ENCODE results near the gene RBM48. TPM values are rescaled to one million over a fixed set of nuclear protein-coding genes. Genes with fewer than 3 reads are reported as not detected.
"Not testable (repeated sequence)": the region's sequence is repeated elsewhere in the genome, so short reads cannot be mapped to it uniquely, and the experiment has no call there.

The RBM48 gene
- total RNA-seq, 1 donor from 2014 or later, result 8.0 TPM

DNA sequence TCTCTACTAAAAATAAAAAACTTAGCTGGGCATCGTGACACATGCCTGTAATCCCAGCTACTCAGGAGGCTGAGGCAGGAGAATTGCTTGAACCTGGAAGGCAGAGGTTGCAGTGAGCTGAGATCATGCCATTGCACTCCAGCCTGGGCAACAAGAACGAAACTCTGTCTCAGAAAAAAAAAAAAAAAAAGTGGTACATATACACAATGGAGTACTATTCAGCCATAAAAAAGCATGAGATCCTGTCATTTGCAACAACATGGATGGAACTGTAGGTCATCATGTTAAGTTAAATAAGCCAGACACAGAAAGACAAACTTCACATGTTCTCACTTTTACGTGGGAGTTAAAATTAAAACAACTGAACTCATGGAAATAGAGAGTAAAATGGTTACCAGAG, 14.9 kb downstream of the RBM48 start:
- not testable (repeated sequence) for DNase-seq (ENCODE audit: low spot score)

DNA sequence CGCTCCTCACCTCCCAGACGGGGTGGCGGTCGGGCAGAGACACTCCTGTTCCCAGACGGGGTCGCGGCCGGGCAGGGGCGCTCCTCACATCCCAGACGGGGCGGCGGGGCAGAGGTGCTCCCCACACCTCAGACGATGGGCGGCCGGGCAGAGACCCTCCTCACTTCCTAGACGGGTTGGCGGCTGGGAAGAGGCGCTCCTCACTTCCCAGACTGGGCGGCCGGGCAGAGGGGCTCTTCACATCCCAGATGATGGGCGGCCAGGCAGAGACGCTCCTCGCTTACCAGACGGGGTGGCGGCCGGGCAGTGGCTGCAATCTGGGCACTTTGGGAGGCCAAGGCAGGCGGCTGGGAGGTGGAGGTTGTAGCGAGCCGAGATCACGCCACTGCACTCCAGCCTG, 16.5 kb downstream of the RBM48 start:
- not testable (repeated sequence) for DNase-seq (ENCODE audit: low spot score)

DNA sequence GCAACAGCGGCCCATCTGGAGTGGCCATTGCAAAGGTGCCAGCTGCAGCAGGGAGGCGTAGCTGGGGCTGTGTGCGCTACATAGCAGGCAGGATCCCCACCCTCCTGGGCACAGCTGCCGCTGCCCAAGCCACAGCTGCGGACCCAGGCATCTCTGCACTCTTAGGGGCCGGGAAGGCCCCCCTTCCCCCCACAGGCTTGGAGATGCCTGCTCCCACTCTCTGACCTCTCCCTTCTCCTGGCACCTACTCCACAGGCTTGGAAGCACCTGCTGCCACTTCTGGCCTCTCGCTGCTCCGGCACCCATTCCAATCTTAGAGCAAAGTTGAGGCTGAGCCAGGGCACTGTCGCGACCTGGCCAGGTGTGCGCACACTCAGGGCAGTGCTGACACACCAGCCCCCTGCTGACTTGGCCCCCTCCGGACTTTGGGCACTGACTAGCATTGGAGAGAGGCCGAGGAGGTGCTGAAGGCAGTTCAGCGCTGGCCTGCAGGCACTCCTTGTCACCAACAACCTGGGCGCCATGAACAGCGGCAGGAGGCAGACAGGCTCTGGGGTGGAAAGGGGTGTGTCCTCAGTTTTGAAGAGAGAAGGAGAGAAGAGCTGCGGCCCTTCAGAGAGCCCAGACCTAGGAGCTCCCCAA, 18.4 kb downstream of the RBM48 start:
- no peak for DNase-seq (ENCODE audit: low spot score)

DNA sequence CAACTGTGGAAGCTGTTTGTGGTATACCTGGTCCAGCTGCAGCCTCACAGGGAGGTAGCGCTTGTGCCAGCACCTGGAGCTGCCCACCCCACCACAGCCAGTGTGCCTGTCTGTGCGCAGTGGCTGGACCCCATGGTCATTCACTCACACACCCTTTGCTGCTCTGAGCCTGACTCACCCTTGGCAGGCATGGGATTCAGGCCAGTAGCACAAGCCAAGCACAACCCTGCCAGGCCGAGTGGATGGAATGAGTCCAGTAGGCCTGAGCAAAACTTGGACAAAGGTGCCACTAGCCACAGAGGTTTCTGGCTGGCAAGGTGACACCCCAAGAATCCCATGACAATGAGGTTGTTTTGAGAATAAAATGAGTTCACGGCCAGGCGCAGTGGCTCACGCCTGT, 19.0 kb downstream of the RBM48 start:
- no peak for DNase-seq (ENCODE audit: low spot score)

DNA sequence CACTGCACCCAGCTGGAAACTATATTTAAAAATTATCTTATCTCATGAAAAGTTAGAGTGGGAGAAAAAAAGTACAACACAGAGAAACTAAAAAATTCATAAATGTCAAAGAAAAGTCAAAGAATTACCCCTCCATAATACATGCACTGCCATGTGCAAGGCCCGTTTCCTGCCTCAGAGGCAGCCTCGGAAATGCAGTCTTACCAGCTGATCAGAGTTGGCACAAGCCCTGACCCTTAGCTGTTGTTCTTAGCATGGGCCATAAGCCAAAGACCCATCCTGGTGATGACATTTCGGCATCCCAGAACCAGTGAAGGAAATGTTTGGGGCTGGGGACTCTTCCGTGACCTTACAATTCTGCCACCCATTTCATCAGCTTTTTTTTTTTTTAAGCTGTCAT, 21.6 kb downstream of the RBM48 start:
- DNase-seq (ENCODE audit: low spot score), result no peak

DNA sequence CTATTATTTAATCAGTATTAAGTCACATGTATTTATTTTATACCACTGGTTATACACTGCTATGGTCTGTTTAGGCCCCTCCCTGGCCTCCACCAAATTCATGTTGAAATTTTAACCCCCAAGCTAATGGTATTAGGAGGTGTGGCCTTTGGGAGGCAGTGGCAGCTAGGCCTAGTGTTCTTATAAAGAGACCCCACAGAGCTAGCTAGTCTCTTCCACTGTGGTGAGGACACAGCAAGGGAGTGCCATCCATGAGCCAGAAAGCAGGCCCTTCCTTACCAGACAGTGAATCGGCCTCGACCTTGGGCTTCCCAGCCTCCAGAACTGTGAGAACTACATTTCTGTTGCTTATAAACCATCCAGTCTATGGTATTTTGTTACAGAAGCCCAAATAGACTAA, 28.7 kb downstream of the RBM48 start:
- DNase-seq (ENCODE audit: low spot score), result no peak

DNA sequence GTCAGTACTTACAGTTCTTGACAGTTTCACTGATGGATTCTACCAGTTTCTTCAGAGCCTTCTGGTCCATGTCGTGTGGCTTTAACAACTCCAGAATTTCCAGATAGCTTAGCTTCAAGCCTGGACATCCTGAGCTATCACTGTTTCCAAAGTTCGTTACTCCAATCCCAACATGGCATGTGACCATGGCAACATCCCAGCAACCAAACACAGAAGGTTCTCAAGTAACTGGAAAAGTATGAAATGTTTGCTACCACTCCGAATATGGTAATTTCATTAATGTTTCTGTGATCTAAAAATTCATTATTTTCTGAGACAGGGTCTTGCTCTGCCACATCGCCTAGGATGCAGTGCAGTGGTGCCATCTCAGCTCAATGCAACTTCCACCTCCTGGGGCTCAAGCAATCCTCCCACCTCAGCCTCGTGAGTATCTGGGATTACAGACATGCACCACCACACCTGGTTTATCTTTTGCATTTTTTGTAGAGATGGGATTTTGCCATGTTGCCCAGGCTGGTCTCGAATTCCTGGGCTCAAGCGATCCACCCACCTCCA, 29.3 kb downstream of the RBM48 start:
- DNase-seq (ENCODE audit: low spot score), result no peak

DNA sequence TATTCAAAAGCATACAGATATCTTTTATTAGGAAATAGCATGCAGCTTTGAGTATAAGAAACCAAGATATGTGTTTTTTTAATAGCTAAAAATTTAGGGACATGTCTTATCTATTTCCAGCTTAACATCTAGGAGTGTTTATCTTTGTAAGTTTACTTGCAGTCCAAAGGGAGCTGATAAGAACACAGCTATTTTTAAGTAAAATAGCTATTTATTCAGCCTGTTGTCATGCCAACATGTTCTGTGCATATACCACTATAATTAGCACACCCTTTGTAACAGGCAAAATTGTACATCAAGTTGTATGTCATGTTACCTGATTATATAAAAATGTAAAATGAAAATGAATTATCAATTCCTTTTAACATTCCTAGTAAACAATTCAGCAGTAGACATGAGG, 32.0 kb downstream of the RBM48 start:
- DNase-seq (ENCODE audit: low spot score), result no peak

DNA sequence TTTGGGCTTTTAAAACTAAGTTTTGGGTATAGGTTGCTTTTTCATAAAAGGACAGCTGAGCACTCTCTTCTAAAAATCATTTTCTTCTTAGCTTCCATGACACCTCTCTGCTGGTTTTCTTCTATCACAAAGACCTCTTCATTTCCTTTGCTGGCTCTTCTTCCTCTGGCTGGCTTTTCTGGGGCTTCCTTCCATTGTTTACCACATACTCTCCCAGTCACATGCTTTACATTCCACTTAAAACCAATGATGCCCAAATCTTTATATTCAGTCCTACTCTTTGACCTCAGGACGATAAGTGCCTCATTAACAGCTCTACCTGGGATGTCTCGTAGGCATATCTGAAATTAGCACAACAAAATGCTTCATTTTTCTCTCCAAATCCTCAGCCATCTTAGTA, 34.8 kb downstream of the RBM48 start:
- no peak for DNase-seq (ENCODE audit: low spot score)

DNA sequence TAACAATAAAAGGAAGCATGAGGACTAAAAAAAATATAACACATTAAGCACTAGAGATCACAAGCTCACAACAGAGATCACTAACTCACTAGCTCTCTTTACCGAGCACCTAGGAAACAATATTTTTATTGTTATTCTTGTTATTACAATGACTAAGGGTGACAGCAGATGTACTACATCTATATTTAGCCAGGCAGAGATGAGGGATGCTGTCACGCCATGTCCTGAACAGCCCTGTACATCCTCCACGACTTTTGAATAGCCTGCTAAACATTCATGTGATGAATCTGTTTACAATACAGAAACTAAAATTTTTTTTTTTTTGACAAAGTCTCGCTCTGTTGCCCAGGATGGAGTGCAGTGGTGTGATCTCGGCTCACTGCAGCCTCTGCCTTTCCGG, 38.9 kb downstream of the RBM48 start:
- no peak for DNase-seq (ENCODE audit: low spot score)

DNA sequence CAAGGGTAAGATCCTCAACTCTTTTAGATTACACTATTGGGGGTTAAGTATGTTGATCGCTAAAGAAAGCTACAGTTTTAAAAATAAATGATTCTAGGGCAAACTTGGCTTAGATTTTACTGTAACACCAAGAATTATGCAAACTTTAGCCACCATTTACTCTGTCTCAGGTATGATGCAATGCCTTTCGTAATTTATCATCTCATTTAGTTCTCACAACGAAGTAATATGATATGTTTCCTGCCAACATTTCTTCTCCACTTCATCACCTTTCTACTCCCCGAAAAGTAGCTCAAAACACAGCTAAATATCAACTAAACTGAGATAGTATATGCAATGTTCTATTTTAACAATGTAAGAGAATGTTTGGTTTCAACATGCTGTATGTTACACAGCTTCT, 40.5 kb downstream of the RBM48 start:
- DNase-seq (ENCODE audit: low spot score), result no peak

DNA sequence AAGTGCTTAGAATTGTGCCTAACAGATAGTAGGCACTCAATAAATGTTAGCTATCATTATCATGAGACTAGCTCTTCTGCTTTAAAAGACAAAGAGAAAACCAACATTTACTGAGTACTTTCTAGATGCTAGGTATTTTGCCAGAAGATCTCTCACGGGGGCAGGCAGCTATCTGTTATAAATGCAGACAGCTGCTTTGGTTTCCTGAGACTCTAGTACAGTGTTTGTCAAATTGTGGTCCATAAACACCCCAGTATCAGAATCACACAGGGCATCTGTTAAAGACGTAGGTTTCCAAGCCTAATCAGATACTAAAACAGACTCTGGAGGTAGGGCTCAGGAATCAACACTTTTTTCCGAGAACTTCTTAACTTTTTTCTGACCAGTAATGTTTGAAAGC, 47.7 kb downstream of the RBM48 start:
- DNase-seq (ENCODE audit: low spot score), result no peak

DNA sequence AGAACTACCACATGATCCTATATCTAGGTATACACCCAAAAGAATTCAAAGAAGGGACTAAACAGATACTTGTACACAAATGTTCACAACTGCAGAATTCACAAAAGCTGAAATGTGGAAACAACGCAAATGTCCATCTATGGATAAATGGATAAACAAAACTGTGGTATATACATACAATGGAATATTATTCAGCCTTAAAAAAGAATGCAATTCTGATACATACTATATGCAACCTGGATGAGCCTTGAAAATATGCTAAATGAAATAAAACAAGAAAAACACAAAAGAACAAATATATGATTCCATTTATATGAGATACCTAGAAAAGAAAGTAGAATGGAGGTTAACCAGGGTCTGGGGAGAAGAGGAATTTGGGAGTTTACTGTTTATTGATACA, 54.4 kb downstream of the RBM48 start:
- no peak for DNase-seq (ENCODE audit: low spot score)

DNA sequence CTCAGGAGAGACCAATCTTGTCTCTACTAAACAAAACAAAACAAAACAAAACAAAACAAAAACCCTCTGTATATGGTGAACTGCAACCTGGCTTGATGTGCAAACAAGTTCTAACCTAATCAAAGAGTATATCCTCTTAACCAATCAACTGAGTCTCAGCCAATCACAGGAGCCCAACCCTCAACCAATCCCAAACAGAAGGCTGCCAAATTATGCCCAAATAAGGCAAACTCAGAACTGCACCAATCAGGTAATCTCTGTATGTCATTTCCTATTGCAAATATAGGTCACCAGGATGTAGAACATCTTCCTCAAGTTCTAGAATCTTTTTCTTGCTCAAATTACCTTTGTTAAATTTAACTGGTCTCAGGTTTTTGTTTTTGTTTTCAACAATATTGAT, 56.4 kb downstream of the RBM48 start:
- DNase-seq (ENCODE audit: low spot score), result no peak

DNA sequence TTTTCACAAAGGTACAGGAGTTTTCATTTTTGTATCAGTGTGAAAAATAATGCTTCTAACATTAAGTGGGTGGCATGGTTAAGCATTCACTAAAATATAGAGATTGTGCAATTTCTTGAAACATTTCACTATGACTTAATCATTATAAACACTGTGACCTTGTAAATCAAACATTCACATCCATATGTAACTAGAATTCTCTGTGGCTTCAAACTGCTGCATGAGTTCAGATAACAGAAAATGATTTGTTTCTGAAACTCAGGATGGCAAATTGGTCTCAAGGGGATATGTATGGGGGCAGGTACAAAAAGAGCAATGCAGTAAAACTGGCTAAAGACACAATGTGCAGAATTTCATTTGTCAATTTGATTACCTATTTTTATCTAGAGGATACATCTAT, 57.8 kb downstream of the RBM48 start:
- no peak for DNase-seq (ENCODE audit: low spot score)

DNA sequence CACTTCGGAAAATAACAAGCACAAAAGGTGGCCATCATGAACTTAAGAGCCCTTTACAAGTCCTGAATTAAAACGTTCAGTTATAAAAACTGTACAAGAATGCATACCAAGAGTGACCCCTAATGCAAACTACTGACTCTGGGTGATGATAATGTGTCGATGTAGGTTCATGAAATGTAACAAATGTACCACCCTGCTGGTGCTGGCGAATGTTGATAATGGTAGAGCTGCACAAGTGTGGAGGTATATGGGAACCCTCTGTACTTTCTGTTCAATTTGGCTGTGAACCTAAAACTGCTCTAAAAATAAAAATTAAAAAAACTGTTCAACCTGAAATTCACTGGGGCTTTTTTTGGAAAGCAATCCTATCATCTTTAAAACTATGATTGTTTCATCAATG, 58.2 kb downstream of the RBM48 start:
- DNase-seq (ENCODE audit: low spot score), result no peak

Other genes with a start within 250 kb of the RBM48 start
- 29.6 TPM for gene GATAD1, start 81.3 kb upstream of the RBM48 start, total RNA-seq
- gene ERVW-1, start 50.8 kb upstream of the RBM48 start, total RNA-seq, result not detected
- 12.5 TPM for gene PEX1, start 275 bp upstream of the RBM48 start, total RNA-seq
- gene FAM133B, start 61.6 kb downstream of the RBM48 start, total RNA-seq, result 24.0 TPM